Measurements from ENCODE around the gene PRKAR1B.
"Not testable (repeated sequence)": the region's sequence is repeated elsewhere in the genome, so short reads cannot be mapped to it uniquely, and the experiment has no call there.

PRKAR1B gene

DNA sequence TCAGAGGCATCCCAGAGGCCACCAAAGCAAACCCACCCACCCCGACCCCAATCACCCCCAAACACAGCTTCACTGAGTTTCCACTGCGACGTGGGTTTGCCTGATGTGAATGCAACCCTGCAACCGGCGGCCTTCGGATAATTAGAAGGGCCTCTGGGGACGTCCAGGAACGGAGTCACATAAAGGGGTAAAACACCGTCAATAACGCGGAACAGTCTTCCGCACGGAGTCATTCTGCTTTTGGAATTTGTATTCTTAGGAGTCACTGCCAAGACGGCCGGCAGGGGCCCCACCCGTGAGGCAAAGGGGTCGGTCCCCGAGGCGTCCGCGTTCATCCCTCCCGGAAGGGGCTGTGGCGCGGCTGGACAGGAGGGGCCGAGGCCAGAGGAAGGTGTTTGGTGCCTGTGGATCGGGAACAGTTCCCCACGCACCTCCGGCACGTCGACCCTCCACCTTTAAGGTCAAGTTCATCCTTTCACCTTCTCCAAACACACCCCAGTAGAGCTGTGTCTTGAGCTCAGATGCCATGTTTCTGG, 170.7 kb downstream of the PRKAR1B start:
- Histone ChIP-seq H3K36me3 (ENCODE audit: control insufficient read depth, insufficient read depth, low read length, severe bottlenecking) (no peaks in the 10 kb centered on the region), H3K4me3 (ENCODE audit: low read length) (no peak overlapping the region), H3K4me1 (ENCODE audit: control insufficient read depth, insufficient read depth, low read length) (no peaks in the 10 kb centered on the region), H3K9ac (ENCODE audit: low read length) (no peak overlapping the region), H3K27me3 (replicated peaks; ENCODE audit: control insufficient read depth, insufficient read depth, low read length) (peaks cover 14% of the 10 kb centered on the region), H3K9me3 (ENCODE audit: control insufficient read depth, low read length) (peaks cover 3% of the 10 kb centered on the region)
- no peak for DNase-seq (ENCODE audit: low read depth)

DNA sequence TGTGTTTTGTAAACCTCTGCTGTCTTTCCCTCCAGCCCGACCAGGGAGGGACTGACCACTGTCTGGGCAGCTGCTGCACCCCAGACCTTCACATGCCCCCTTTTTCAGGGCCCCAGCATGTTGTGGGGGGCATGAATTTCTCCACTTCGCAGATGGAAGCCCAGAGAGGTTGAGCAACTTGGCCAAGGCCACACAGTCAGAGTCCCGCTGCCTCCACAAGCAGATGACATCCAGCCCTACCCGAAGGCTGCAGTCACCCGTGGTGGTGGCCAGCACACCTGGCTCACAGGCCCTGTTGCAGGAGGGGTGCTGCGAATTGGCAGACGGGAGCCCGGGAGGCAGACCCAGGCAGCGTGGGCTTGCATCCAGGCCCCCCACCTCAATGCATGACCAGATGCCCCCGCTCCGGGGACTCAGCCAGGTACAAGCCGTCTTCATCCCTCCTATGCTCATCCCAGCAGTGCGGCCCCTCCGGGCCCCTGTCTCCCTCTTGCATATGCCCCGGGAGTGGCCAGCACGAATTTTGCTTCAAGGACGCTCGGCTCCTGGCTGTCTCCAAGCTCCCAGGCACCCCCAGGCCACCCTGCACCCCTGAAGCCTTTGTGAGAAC, 171.4 kb downstream of the PRKAR1B start:
- no peaks in the 10 kb centered on the region for H3K36me3 ChIP-seq (ENCODE audit: control insufficient read depth, insufficient read depth, low read length, severe bottlenecking)
- peaks cover 3% of the 10 kb centered on the region for H3K9me3 ChIP-seq (ENCODE audit: control insufficient read depth, low read length)
- no peak overlapping the region for H3K9ac ChIP-seq (ENCODE audit: low read length)
- H3K4me3 ChIP-seq (ENCODE audit: low read length): no peak overlapping the region
- DNase-seq (ENCODE audit: low read depth): no peak
- no peaks in the 10 kb centered on the region for H3K4me1 ChIP-seq (ENCODE audit: control insufficient read depth, insufficient read depth, low read length)
- H3K27me3 ChIP-seq (replicated peaks; ENCODE audit: control insufficient read depth, insufficient read depth, low read length): peaks cover 14% of the 10 kb centered on the region

DNA sequence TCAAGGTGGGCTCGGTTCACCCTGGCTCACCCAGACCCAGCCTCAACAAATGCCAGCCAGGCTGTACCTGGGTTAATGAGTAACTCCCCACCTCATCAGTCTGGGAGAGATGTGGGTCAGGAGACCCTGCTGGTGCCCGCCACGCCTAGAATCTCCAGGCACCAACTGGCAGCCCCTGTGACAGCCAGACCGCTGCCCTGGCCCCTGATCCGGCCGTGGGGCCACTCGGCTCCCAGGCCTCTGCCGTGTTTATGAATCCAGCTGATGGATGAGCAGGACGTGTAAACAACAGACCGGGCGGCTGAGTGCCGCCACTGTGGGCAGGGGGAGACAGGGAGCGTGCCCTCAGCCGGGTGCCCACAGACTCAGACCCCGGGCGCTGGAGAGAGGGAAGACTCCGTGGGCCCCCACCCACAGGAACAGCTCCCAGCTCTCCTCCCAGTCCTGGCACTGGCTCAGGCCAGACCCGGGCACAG, 173.4 kb downstream of the PRKAR1B start:
- Histone ChIP-seq H3K9ac (ENCODE audit: low read length) (no peak overlapping the region), H3K4me1 (ENCODE audit: control insufficient read depth, insufficient read depth, low read length) (no peaks in the 10 kb centered on the region), H3K27me3 (replicated peaks; ENCODE audit: control insufficient read depth, insufficient read depth, low read length) (peaks cover 14% of the 10 kb centered on the region), H3K36me3 (ENCODE audit: control insufficient read depth, insufficient read depth, low read length, severe bottlenecking) (no peaks in the 10 kb centered on the region), H3K4me3 (ENCODE audit: low read length) (no peak overlapping the region), H3K9me3 (ENCODE audit: control insufficient read depth, low read length) (peaks cover 3% of the 10 kb centered on the region)
- DNase-seq (ENCODE audit: low read depth): no peak

DNA sequence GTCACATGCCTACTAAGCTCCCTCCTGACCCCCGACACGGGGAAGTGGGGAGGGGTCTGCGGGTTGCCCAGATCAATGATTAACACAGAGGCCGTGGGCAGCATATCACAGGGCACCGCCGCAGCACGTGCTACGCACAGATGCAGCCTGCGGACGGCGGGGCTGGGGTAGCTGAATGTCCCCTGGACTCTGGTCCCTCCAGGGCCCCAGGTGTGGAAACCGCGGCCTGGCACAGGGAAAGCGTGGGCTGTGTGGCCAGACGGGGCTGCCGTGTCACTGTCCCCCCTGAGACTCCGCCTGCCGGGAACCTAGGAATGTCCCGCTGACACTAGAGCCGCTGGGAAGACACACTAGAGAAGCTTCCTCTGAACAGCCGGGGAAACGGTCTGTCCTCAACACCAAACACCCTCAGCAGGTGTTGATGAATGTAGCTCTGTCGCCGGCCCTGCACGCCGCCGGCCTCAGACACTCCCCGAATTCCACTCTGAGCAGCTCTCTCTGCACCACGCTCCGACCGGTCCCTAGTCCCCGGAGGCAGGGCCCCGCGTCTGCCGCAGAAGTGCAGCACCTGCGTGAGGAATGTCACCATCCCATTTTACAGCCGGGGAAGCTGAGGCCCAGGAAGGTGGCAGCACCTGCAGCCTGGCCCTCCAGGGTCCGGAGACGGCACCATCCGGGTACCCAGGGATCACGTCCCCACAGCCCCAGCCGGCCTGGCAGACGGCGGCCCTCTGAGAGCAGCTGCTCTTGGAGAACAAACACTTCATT, 174.0 kb downstream of the PRKAR1B start:
- no peak overlapping the region for H3K4me3 ChIP-seq (ENCODE audit: low read length)
- H3K9ac ChIP-seq (ENCODE audit: low read length): no peak overlapping the region
- peaks cover 14% of the 10 kb centered on the region for H3K27me3 ChIP-seq (replicated peaks; ENCODE audit: control insufficient read depth, insufficient read depth, low read length)
- DNase-seq (ENCODE audit: low read depth): no peak
- H3K36me3 ChIP-seq (ENCODE audit: control insufficient read depth, insufficient read depth, low read length, severe bottlenecking): no peaks in the 10 kb centered on the region
- no peaks in the 10 kb centered on the region for H3K4me1 ChIP-seq (ENCODE audit: control insufficient read depth, insufficient read depth, low read length)
- peaks cover 3% of the 10 kb centered on the region for H3K9me3 ChIP-seq (ENCODE audit: control insufficient read depth, low read length)

DNA sequence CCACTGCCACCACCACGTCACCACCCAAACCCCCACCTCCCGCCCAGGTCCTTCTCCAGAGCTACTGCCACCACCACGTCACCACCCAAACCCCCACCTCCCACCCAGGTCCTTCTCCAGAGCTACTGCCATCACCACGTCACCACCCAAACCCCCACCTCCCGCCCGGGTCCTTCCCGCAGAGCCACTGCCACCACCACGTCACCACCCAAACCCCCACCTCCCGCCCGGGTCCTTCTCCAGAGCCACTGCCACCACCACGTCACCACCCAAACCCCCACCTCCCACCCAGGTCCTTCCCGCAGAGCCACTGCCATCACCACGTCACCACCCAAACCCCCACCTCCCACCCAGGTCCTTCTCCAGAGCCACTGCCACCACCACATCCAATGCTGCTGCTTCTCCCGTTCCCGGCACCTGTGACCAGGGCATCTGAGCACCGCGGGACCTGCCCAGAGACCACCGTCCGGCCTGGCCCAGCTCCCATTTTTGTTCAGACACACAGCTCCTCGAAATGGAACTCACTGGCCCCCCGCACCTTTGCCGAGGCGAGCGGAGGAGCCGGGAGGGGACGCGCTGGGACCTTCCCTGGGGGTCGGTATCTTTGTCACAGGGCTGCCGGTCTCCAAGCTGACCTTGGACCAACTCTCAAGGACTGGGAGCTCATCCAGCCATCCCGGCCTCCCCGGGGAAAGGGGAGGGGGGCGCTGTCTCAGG, 174.8 kb downstream of the PRKAR1B start:
- not testable (repeated sequence) for H3K9me3 ChIP-seq (ENCODE audit: control insufficient read depth, low read length); DNase-seq (ENCODE audit: low read depth)

DNA sequence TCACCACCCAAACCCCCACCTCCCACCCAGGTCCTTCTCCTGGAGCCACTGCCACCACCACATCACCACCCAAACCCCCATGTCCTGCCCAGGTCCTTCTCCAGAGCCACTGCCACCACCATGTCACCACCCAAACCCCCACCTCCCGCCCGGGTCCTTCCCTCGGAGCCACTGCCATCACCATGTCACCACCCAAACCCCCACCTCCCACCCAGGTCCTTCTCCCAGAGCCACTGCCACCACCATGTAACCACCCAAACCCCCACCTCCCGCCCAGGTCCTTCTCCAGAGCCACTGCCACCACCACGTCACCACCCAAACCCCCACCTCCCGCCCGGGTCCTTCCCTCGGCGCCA, 175.5 kb downstream of the PRKAR1B start:
- H3K9me3 ChIP-seq (ENCODE audit: control insufficient read depth, low read length); H3K9ac ChIP-seq (ENCODE audit: low read length); H3K4me3 ChIP-seq (ENCODE audit: low read length); H3K4me1 ChIP-seq (ENCODE audit: control insufficient read depth, insufficient read depth, low read length); DNase-seq (ENCODE audit: low read depth); H3K36me3 ChIP-seq (ENCODE audit: control insufficient read depth, insufficient read depth, low read length, severe bottlenecking): not testable (repeated sequence)
- H3K27me3 ChIP-seq (replicated peaks; ENCODE audit: control insufficient read depth, insufficient read depth, low read length): peaks cover 11% of the 10 kb centered on the region

More for the DNA sequence above, 174.8 kb downstream of the PRKAR1B start:
- H3K36me3 ChIP-seq (ENCODE audit: control insufficient read depth, insufficient read depth, low read length, severe bottlenecking); H3K4me3 ChIP-seq (ENCODE audit: low read length); H3K9ac ChIP-seq (ENCODE audit: low read length); H3K4me1 ChIP-seq (ENCODE audit: control insufficient read depth, insufficient read depth, low read length): not testable (repeated sequence)
- peaks cover 14% of the 10 kb centered on the region for H3K27me3 ChIP-seq (replicated peaks; ENCODE audit: control insufficient read depth, insufficient read depth, low read length)

DNA sequence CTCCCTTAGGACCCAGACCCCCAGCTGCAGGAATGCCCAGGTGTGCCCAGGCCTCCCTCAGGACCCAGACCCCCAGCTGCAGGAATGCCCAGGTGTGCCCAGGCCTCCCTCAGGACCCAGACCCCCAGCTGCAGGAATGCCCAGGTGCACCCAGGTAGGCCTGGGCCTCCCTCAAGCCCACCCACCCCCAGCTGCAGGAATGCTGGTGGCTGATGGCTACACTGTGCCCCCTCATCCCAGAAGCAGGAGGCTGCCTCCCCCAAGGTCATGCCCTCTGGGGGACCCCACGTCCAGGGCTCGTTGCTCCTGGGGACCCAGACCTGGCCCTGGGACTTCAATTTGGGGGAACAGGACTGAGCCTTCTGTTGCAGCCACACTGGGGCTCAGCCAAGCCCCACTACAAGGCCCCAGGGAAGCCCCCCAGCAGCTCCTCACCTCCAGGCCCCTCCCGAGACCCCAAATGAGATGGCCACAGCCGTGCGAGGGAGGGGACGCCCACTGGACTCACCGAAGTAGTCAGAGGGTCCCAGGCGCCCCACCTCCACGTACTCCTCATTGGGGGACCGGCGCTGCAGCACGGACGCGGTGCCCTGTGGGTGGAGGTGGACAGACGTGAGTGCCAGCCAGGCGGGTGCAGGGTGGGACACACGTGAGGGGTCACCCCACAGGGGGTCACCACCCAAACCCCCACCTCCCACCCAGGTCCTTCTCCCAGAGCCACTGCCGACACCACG, 176.0 kb downstream of the PRKAR1B start:
- Histone ChIP-seq H3K9ac (ENCODE audit: low read length) (no peak overlapping the region), H3K36me3 (ENCODE audit: control insufficient read depth, insufficient read depth, low read length, severe bottlenecking) (no peaks in the 10 kb centered on the region), H3K27me3 (replicated peaks; ENCODE audit: control insufficient read depth, insufficient read depth, low read length) (peaks cover 11% of the 10 kb centered on the region), H3K4me1 (ENCODE audit: control insufficient read depth, insufficient read depth, low read length) (peaks cover 7% of the 10 kb centered on the region), H3K9me3 (ENCODE audit: control insufficient read depth, low read length) (no peaks in the 10 kb centered on the region), H3K4me3 (ENCODE audit: low read length) (no peak overlapping the region)
- DNase-seq (ENCODE audit: low read depth): no peak

DNA sequence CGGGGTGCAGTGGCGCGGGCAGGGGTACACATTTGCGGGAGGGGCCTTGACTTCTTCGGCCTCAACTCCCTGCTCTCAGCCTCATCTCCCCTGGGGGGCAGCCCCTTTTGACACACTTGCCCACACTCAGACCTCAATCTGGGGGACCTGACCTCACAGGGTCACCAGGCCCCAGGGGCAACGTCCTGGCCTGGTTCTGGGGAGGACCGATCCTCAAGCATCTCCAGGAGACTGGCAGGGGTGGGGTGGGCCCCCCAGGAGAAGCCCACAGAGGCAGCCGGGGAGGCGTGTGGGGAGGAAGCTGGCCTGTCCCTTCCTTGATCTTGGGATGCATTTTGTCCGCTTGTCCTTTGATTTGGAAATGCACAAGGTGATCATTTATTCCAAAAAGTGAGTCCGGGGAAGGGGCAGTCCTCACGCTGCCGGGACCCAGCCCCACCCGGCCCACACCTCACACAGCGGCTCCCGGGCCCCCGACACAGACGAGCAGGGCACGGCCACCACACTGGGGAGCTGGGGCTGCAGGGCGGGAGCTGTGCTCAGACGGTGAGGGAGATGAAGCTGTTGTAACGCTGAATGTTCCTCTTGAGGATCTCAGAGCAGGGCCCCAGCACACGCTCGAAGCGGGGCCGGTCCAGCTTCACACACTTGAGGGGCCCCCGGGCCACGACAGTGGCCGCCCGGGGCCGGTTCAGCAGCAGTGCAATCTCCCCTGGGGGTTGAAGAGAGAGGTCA, 177.0 kb downstream of the PRKAR1B start:
- no peaks in the 10 kb centered on the region for H3K9me3 ChIP-seq (ENCODE audit: control insufficient read depth, low read length)
- H3K4me1 ChIP-seq (ENCODE audit: control insufficient read depth, insufficient read depth, low read length): peaks cover 7% of the 10 kb centered on the region
- no peaks in the 10 kb centered on the region for H3K36me3 ChIP-seq (ENCODE audit: control insufficient read depth, insufficient read depth, low read length, severe bottlenecking)
- no peak for DNase-seq (ENCODE audit: low read depth)
- no peak overlapping the region for H3K4me3 ChIP-seq (ENCODE audit: low read length)
- H3K27me3 ChIP-seq (replicated peaks; ENCODE audit: control insufficient read depth, insufficient read depth, low read length): peaks cover 2% of the 10 kb centered on the region
- no peak overlapping the region for H3K9ac ChIP-seq (ENCODE audit: low read length)

DNA sequence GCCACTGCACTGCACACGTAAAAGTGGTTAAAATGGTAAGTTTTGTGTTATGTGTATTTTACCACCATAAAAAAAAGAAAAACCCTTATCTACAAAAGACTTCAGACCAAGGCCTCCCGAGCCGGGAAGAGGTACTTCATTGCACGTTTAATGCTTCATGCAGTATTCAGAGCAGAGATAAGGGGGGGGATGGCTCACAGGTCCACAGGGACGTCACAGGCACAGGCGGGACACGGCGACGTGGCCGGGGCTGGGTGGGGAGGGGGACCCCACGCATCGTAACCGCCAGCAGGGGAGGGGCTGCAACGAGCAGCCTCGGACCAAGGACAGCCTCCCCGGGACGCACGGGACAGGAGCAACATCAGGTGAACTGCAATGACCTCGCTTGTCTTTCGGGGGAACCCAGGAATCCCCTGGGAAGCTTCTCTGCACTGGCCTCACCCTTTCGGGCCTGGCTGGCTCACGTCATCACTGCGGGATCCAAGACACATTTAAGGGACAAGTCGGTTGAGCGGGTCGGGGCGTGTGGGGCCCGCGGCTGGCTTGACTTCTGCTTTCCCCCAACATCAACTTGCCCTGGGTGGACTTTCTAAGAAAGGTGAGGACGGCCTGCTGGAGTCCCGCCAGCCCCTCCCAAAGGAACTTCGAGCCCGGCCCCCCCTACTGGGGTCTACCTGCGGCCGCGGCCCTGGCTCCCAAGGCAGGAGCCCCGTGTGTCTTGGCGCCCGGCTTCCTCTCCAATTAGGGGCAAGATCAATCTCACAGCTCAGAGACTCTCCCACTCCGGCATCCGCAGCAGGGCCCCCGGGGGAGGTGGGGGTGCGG, 177.8 kb downstream of the PRKAR1B start:
- Histone ChIP-seq H3K4me3 (ENCODE audit: low read length) (no peak overlapping the region), H3K4me1 (ENCODE audit: control insufficient read depth, insufficient read depth, low read length) (peaks cover 7% of the 10 kb centered on the region), H3K27me3 (replicated peaks; ENCODE audit: control insufficient read depth, insufficient read depth, low read length) (no peaks in the 10 kb centered on the region), H3K9ac (ENCODE audit: low read length) (no peak overlapping the region), H3K36me3 (ENCODE audit: control insufficient read depth, insufficient read depth, low read length, severe bottlenecking) (no peaks in the 10 kb centered on the region), H3K9me3 (ENCODE audit: control insufficient read depth, low read length) (no peaks in the 10 kb centered on the region)
- DNase-seq (ENCODE audit: low read depth): no peak

DNA sequence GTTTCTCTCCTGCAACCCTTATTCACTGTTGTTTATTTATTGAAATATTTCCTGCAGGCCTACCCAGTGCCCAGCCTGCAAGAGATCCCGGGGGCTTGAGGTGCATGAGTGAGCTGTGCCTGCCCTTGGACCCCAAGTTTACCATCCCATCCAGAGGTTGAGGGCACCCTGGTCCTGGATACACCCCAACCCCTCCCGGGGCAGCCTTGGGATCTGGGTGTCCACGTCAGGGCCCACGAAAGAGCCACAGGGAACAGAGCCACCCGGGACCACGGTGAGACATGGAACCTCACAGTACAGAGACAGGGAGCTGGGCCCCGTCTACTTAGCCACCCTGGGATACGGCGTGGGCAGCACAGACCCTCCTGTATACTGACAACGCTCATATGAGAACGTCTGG, 178.7 kb downstream of the PRKAR1B start:
- H3K4me3 ChIP-seq (ENCODE audit: low read length): no peak overlapping the region
- H3K4me1 ChIP-seq (ENCODE audit: control insufficient read depth, insufficient read depth, low read length): peaks cover 8% of the 10 kb centered on the region
- H3K27me3 ChIP-seq (replicated peaks; ENCODE audit: control insufficient read depth, insufficient read depth, low read length): no peaks in the 10 kb centered on the region
- no peaks in the 10 kb centered on the region for H3K9me3 ChIP-seq (ENCODE audit: control insufficient read depth, low read length)
- H3K36me3 ChIP-seq (ENCODE audit: control insufficient read depth, insufficient read depth, low read length, severe bottlenecking): no peaks in the 10 kb centered on the region
- no peak for DNase-seq (ENCODE audit: low read depth)
- no peak overlapping the region for H3K9ac ChIP-seq (ENCODE audit: low read length)

Data from adipocyte (in vitro differentiated cells).